ENCODE data around the gene CCL3.
"Not testable (repeated sequence)": the region's sequence is repeated elsewhere in the genome, so short reads cannot be mapped to it uniquely, and the experiment has no call there.

CCL3 gene

GRCh38 chr17:36094746-36095145 is 4.8 kb upstream of the CCL3 start:
- no peak overlapping the region for H3K4me2 ChIP-seq (ENCODE audit: low read length)
- H3K4me1 ChIP-seq (ENCODE audit: control insufficient read depth, insufficient read depth, low read length), result no peaks in the 10 kb centered on the region
- no peaks in the 10 kb centered on the region for H3K27me3 ChIP-seq (ENCODE audit: control insufficient read depth, insufficient read depth, low read length)
- no peak overlapping the region for H3K9ac ChIP-seq (ENCODE audit: low read depth, low read length)
- H3K4me3 ChIP-seq (ENCODE audit: low read length), result no peak overlapping the region
- no peaks in the 10 kb centered on the region for H3K36me3 ChIP-seq (ENCODE audit: insufficient read depth, low read length)
- H3K9me3 ChIP-seq (replicated peaks; ENCODE audit: low read length), result no peaks in the 10 kb centered on the region

GRCh38 chr17:36094232-36094631 is 4.3 kb upstream of the CCL3 start:
- no peaks in the 10 kb centered on the region for H3K36me3 ChIP-seq (ENCODE audit: insufficient read depth, low read length)
- no peak overlapping the region for H3K9ac ChIP-seq (ENCODE audit: low read depth, low read length)
- H3K4me3 ChIP-seq (ENCODE audit: low read length), result no peak overlapping the region
- H3K4me2 ChIP-seq (ENCODE audit: low read length), result no peak overlapping the region
- H3K9me3 ChIP-seq (replicated peaks; ENCODE audit: low read length), result no peaks in the 10 kb centered on the region
- no peaks in the 10 kb centered on the region for H3K27me3 ChIP-seq (ENCODE audit: control insufficient read depth, insufficient read depth, low read length)
- no peaks in the 10 kb centered on the region for H3K4me1 ChIP-seq (ENCODE audit: control insufficient read depth, insufficient read depth, low read length)

GRCh38 chr17:36092715-36093114 is 2.8 kb upstream of the CCL3 start:
- H3K4me3 ChIP-seq (ENCODE audit: low read length); H3K4me1 ChIP-seq (ENCODE audit: control insufficient read depth, insufficient read depth, low read length); H3K9me3 ChIP-seq (replicated peaks; ENCODE audit: low read length); H3K27me3 ChIP-seq (ENCODE audit: control insufficient read depth, insufficient read depth, low read length); H3K36me3 ChIP-seq (ENCODE audit: insufficient read depth, low read length); H3K9ac ChIP-seq (ENCODE audit: low read depth, low read length); H3K4me2 ChIP-seq (ENCODE audit: low read length): not testable (repeated sequence)

GRCh38 chr17:36092230-36092629 is 2.3 kb upstream of the CCL3 start:
- no peaks in the 10 kb centered on the region for H3K9me3 ChIP-seq (replicated peaks; ENCODE audit: low read length)
- H3K4me3 ChIP-seq (ENCODE audit: low read length), result no peak overlapping the region
- H3K36me3 ChIP-seq (ENCODE audit: insufficient read depth, low read length), result no peaks in the 10 kb centered on the region
- no peaks in the 10 kb centered on the region for H3K27me3 ChIP-seq (ENCODE audit: control insufficient read depth, insufficient read depth, low read length)
- no peak overlapping the region for H3K4me2 ChIP-seq (ENCODE audit: low read length)
- no peak overlapping the region for H3K9ac ChIP-seq (ENCODE audit: low read depth, low read length)
- no peaks in the 10 kb centered on the region for H3K4me1 ChIP-seq (ENCODE audit: control insufficient read depth, insufficient read depth, low read length)

- Histone ChIP-seq H3K4me3 (ENCODE audit: low read length) (no peak overlapping the region), H3K4me1 (ENCODE audit: control insufficient read depth, insufficient read depth, low read length) (no peaks in the 10 kb centered on the region), H3K4me2 (ENCODE audit: low read length) (no peak overlapping the region), H3K9me3 (replicated peaks; ENCODE audit: low read length) (no peaks in the 10 kb centered on the region), H3K27me3 (ENCODE audit: control insufficient read depth, insufficient read depth, low read length) (no peaks in the 10 kb centered on the region), H3K9ac (ENCODE audit: low read depth, low read length) (no peak overlapping the region), H3K36me3 (ENCODE audit: insufficient read depth, low read length) (no peaks in the 10 kb centered on the region)
Measured at GRCh38 chr17:36089339-36089865, 541 bp downstream of the CCL3 start.

GRCh38 chr17:36088670-36089338 is 1.1 kb downstream of the CCL3 start:
- H3K27me3 ChIP-seq (ENCODE audit: control insufficient read depth, insufficient read depth, low read length), result no peaks in the 10 kb centered on the region
- H3K9me3 ChIP-seq (replicated peaks; ENCODE audit: low read length), result no peaks in the 10 kb centered on the region
- no peak overlapping the region for H3K9ac ChIP-seq (ENCODE audit: low read depth, low read length)
- H3K4me3 ChIP-seq (ENCODE audit: low read length), result no peak overlapping the region
- no peaks in the 10 kb centered on the region for H3K4me1 ChIP-seq (ENCODE audit: control insufficient read depth, insufficient read depth, low read length)
- H3K4me2 ChIP-seq (ENCODE audit: low read length), result no peak overlapping the region
- no peaks in the 10 kb centered on the region for H3K36me3 ChIP-seq (ENCODE audit: insufficient read depth, low read length)

- H3K9me3 ChIP-seq (replicated peaks; ENCODE audit: low read length); H3K4me3 ChIP-seq (ENCODE audit: low read length); H3K9ac ChIP-seq (ENCODE audit: low read depth, low read length); H3K27me3 ChIP-seq (ENCODE audit: control insufficient read depth, insufficient read depth, low read length); H3K4me1 ChIP-seq (ENCODE audit: control insufficient read depth, insufficient read depth, low read length); H3K36me3 ChIP-seq (ENCODE audit: insufficient read depth, low read length); H3K4me2 ChIP-seq (ENCODE audit: low read length): not testable (repeated sequence)
Measured at GRCh38 chr17:36087897-36088572, 1.9 kb downstream of the CCL3 start.

- not testable (repeated sequence) for H3K4me3 ChIP-seq (ENCODE audit: low read length); H3K4me1 ChIP-seq (ENCODE audit: control insufficient read depth, insufficient read depth, low read length); H3K27me3 ChIP-seq (ENCODE audit: control insufficient read depth, insufficient read depth, low read length); H3K9me3 ChIP-seq (replicated peaks; ENCODE audit: low read length); H3K4me2 ChIP-seq (ENCODE audit: low read length); H3K9ac ChIP-seq (ENCODE audit: low read depth, low read length); H3K36me3 ChIP-seq (ENCODE audit: insufficient read depth, low read length)
Measured at GRCh38 chr17:36087471-36087870, 2.5 kb downstream of the CCL3 start.

- no peak overlapping the region for H3K4me2 ChIP-seq (ENCODE audit: low read length)
Measured at GRCh38 chr17:36086791-36087190, 3.2 kb downstream of the CCL3 start.

GRCh38 chr17:36085765-36086164 is 4.2 kb downstream of the CCL3 start:
- no peaks in the 10 kb centered on the region for H3K36me3 ChIP-seq (ENCODE audit: insufficient read depth, low read length)
- H3K27me3 ChIP-seq (ENCODE audit: control insufficient read depth, insufficient read depth, low read length), result no peaks in the 10 kb centered on the region
- H3K4me2 ChIP-seq (ENCODE audit: low read length), result no peak overlapping the region
- no peaks in the 10 kb centered on the region for H3K9me3 ChIP-seq (replicated peaks; ENCODE audit: low read length)
- H3K4me3 ChIP-seq (ENCODE audit: low read length), result no peak overlapping the region
- no peak overlapping the region for H3K9ac ChIP-seq (ENCODE audit: low read depth, low read length)
- no peaks in the 10 kb centered on the region for H3K4me1 ChIP-seq (ENCODE audit: control insufficient read depth, insufficient read depth, low read length)

More at GRCh38 chr17:36086791-36087190, 3.2 kb downstream of the CCL3 start:
- Histone ChIP-seq H3K27me3 (ENCODE audit: control insufficient read depth, insufficient read depth, low read length) (no peaks in the 10 kb centered on the region), H3K4me1 (ENCODE audit: control insufficient read depth, insufficient read depth, low read length) (no peaks in the 10 kb centered on the region), H3K4me3 (ENCODE audit: low read length) (no peak overlapping the region), H3K9me3 (replicated peaks; ENCODE audit: low read length) (no peaks in the 10 kb centered on the region), H3K9ac (ENCODE audit: low read depth, low read length) (no peak overlapping the region), H3K36me3 (ENCODE audit: insufficient read depth, low read length) (no peaks in the 10 kb centered on the region)

GRCh38 chr17:36083691-36084090 is 6.3 kb downstream of the CCL3 start:
- H3K27me3 ChIP-seq (ENCODE audit: control insufficient read depth, insufficient read depth, low read length); H3K9ac ChIP-seq (ENCODE audit: low read depth, low read length); H3K36me3 ChIP-seq (ENCODE audit: insufficient read depth, low read length); H3K4me3 ChIP-seq (ENCODE audit: low read length); H3K4me1 ChIP-seq (ENCODE audit: control insufficient read depth, insufficient read depth, low read length); H3K9me3 ChIP-seq (replicated peaks; ENCODE audit: low read length); H3K4me2 ChIP-seq (ENCODE audit: low read length): not testable (repeated sequence)

Measured in skeletal muscle satellite cell (primary cell).